HG03039 (cell line): Measurements from ENCODE around the gene CPNE8.

Experiments used
- ATAC-seq: cut with Tn5 transposase; IDR thresholded peaks from one replicate; pipeline ENCODE4 v1.9.1; 2021; ENCODE audit warnings: mild to moderate bottlenecking, moderate library complexity; ENCODE audit not compliant: unreplicated experiment

Gene CPNE8

GRCh38 chr12:38905480-38906351 is at the start of gene CPNE8:
Gene CPNE8 (minus strand): TSS chr12:38905591. CDS start chr12:38905534, 57 bp downstream.
- ATAC-seq: peak; percentile 44

GRCh38 chr12:38954238-38954873 is 49.0 kb upstream of the CPNE8 start:
- no peak for ATAC-seq

DNA sequence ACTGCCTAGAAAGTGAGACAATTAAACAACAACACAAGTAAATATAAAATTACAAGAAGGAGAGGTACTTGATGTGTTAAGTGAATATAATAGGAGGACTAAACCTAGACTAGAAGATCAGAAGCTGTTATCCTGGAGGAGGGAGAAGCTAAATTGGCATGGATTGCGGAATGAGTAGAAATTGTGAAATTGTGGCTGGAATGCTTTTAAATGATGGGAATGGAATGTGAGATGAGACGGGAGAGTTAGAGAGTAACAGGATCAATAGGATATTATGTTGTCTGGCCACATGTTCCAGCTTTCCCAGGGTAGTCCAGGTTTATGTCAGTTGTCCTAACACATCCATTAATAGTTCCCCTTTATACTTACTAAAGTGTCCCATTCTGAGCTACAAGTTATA is 44.0 kb upstream of the CPNE8 start:
- ATAC-seq: no peak

DNA sequence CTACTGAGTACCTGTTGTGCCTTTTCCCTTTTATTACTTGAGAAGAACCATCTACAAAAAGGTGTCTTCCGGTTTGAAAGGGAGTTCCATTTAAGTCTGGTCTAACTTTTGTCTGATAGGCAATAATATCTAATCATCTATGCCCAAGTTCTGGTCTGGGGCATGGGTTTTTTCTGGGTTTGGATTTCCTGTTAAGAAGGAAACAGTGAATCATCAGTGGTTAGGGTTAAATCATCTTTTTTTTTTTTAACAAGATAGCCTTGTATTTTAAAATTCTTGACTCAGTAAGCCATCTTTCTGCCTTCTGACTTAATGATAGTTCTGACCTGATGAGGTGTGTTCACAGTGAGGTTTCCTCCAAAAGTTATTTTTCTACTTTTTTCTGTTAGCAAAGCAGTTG is 29.3 kb upstream of the CPNE8 start:
- no peak for ATAC-seq

GRCh38 chr12:38934078-38934584 is 28.7 kb upstream of the CPNE8 start:
- ATAC-seq: no peak

DNA sequence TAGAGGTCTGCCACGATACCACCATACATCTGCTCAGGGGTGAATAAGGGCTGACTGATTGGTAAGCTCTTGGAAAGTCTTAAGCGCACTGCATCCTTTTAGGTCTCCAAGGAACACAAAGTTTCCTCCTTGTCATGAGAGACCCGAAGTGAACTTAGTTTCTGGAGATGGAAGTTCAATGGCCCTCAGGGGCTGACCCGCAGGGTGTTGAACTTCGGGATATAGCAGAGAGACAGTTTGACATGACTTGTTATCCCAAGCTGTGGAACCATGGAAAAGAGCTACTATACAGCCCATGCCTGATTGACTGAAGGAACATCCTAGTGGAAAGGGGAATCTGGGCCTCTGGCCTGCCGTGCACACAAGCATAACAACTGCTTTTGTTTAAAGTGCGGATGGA is 26.9 kb upstream of the CPNE8 start:
- ATAC-seq: no peak

- ATAC-seq: no peak
Measured at GRCh38 chr12:38931461-38931860, 26.1 kb upstream of the CPNE8 start.

GRCh38 chr12:38930990-38931389 is 25.6 kb upstream of the CPNE8 start:
- ATAC-seq: no peak

DNA sequence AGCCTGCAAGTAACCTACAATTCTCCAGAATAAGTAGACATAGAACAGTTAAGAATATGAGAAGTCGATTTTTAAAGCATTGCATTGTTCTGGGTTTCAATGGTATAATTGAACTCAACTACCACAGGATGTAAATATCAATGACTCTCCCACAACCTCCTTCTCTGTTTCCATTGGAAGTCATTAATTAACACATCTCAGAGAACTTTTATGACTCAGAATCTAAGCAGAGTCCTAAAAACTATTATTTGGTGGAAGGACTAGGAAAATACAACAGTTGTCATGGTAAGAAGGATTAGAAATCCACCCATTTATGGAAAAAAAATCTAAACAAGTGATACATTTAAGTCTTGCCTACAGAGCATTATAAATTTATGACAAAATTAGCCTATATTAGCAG is 21.1 kb upstream of the CPNE8 start:
- ATAC-seq: no peak

DNA sequence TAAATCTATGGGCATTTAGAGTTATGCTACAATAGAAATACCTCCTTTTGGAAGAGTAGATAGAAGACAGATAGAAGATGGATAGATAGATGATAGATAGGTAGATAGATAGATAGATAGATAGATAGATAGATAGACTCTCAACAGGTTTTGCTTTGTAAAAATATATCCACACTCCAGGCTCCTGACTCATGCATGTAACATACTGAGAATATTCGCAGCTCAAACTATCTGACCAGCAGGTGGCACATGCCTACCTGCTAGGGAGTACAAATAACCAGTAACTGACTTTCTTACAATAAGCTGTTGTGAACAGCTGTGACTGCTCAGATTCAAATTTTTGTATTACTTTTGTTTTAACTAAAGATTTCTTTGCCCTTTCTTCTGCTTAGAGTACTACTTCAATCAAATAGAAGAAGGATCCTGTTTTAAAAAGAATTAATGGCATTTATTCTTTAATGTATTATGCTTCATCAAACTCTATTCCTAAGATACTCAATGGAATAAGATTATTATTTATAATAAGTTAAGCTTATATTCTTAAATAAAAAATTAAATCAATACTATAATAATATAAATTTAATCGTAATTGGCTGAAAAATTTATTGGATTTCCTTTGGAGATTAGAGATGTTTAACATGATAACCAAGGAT is 15.8 kb upstream of the CPNE8 start:
- peak; percentile 87 for ATAC-seq

DNA sequence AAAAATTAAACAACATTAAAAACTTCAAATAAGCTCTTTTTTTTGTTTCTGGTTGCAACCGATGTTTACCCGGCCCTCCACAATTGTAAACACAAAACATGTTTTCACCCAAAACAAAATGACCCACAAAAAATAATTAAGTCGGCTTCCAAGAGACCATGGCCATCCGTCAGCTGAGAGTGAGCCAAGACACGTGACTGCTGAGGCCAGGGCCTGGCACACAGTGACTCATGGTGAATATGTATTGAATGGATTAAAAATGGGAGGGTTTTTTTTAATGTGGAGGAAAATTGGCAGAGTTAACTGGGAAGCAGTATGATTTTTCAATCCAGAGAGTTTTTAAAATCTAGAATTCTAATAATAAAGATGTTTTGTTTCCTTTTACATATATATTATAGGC is 13.8 kb upstream of the CPNE8 start:
- no peak for ATAC-seq

- ATAC-seq: no peak
Measured at GRCh38 chr12:38915429-38916182, 10.2 kb upstream of the CPNE8 start.

DNA sequence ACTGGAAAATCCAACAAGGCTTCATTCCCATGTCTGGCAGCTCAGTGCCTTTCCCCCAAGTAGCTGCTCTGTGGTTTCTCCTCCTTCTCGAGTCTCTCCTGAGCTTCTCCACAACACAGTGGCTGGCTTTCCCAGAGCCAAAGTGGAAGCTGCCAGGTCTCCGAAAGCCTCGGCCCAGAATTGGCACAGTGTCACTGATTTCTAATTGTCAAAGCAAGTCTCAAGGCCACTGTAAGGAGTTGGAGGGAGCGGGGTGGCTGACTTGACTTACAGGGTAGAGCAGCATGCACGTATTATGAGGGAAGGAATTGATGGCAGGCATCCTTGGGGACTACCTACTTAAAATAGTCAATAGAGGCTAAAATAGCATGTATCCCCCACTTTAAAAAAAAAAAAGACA is 6.7 kb upstream of the CPNE8 start:
- no peak for ATAC-seq

DNA sequence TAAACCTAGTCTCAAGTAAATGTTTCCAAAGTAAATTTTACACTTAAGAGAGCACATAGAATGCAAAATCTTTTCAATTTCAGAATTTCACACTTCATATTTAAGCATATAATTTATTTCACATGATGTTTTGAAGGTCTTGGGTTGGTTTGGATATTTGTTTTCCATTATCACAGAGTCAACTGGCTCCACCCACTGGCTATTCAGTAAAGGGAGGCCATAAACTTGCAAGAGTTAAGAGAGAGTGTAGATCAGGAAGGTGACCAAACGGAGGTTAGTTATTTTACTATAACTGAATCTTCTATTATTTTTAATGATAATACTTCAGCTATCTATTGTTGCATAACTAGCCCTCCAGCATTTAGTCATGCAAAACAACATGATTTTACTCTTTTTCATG is 6.2 kb upstream of the CPNE8 start:
- no peak for ATAC-seq

GRCh38 chr12:38907201-38907923 is 2.0 kb upstream of the CPNE8 start:
- no peak for ATAC-seq

GRCh38 chr12:38906482-38907200 is 1.2 kb upstream of the CPNE8 start:
- peak; percentile 63 for ATAC-seq

GRCh38 chr12:38904537-38905479 is 583 bp downstream of the CPNE8 start:
- ATAC-seq: peak; percentile 51

DNA sequence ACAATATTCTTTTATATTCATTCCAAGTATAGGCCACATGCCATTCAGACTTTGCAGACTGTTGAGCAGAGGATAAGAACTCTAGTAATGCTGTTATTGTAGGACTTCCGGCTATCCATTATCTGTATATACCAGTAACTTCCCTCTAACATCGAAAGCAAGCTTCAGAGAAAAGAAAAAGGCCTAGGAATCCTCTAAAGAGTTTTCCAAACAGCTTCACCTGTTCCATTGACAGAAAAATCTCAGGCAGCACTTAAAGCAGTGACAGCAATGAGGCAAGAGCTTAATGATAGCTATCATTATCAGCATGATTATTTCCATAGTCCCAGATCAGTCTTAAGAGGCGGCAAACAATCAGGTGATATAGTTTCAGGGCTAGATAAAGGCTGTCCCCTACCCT is 1.8 kb downstream of the CPNE8 start:
- ATAC-seq: no peak
